H9 (cell line): ENCODE data around the gene KREMEN2. TPM values are rescaled to one million over a fixed set of nuclear protein-coding genes. Genes with fewer than 3 reads are reported as not detected.

Experiments
- DNase-seq: peaks from one replicate; pipeline ENCODE4 v3.0.0-alpha.2; 2017
- H2AFZ ChIP-seq: one replicate; pipeline ENCODE4 v1.6.1; 2013; ENCODE audit warnings: mild to moderate bottlenecking, low read length, control low read depth, moderate library complexity
- H2AK5ac ChIP-seq: 2 replicates; pipeline ENCODE4 v1.6.1; 2013; ENCODE audit warnings: low read length, control low read depth, mixed read lengths; ENCODE audit not compliant: insufficient read length
- H2BK120ac ChIP-seq: one replicate; pipeline ENCODE4 v1.6.1; 2013; ENCODE audit warnings: low read depth, mild to moderate bottlenecking, low read length, control low read depth, inconsistent platforms; ENCODE audit not compliant: poor library complexity, severe bottlenecking
- H2BK12ac ChIP-seq: 2 replicates; pipeline ENCODE4 v1.6.1; 2013; ENCODE audit warnings: low read length, control low read depth, mixed read lengths, low read depth; ENCODE audit not compliant: insufficient read length
- H2BK15ac ChIP-seq: 2 replicates; pipeline ENCODE4 v1.6.1; 2013; ENCODE audit warnings: low read depth, low read length, control low read depth
- H2BK20ac ChIP-seq: one replicate; pipeline ENCODE4 v1.6.1; 2013; ENCODE audit warnings: low read depth, mild to moderate bottlenecking, low read length, control low read depth, inconsistent platforms; ENCODE audit not compliant: poor library complexity, severe bottlenecking
- H2BK5ac ChIP-seq: 2 replicates; pipeline ENCODE4 v1.6.1; 2013; ENCODE audit warnings: low read length, control low read depth, mixed read lengths; ENCODE audit not compliant: insufficient read length
- H3K14ac ChIP-seq: 2 replicates; pipeline ENCODE4 v1.6.1; 2013; ENCODE audit warnings: low read length, control low read depth; ENCODE audit not compliant: insufficient read depth
- H3K18ac ChIP-seq: 2 replicates; pipeline ENCODE4 v1.6.1; 2013; ENCODE audit warnings: low read depth, mild to moderate bottlenecking, mixed read lengths, low read length, control low read depth; ENCODE audit not compliant: insufficient read length
- H3K23ac ChIP-seq: 2 replicates; pipeline ENCODE4 v1.6.1; 2013; ENCODE audit warnings: low read length, control low read depth, mixed read lengths, low read depth; ENCODE audit not compliant: insufficient read length
- H3K23me2 ChIP-seq: 2 replicates; pipeline ENCODE4 v1.6.1; 2013; ENCODE audit warnings: low read depth, mild to moderate bottlenecking, mixed read lengths, low read length, control low read depth; ENCODE audit not compliant: insufficient read length, poor library complexity, severe bottlenecking
- H3K27ac ChIP-seq: 2 replicates; pipeline ENCODE4 v1.5.1; 2013; ENCODE audit warnings: low read length, control low read depth, mixed read lengths, low read depth; ENCODE audit not compliant: insufficient read length
- H3K27me3 ChIP-seq: 2 replicates; pipeline ENCODE4 v1.6.1; 2013; ENCODE audit warnings: low read length, control low read depth, inconsistent platforms; ENCODE audit not compliant: insufficient read depth
- H3K4ac ChIP-seq: 2 replicates; pipeline ENCODE4 v1.6.1; 2013; ENCODE audit warnings: low read depth, mild to moderate bottlenecking, control low read depth, inconsistent platforms, low read length, moderate library complexity
- H3K4me1 ChIP-seq: 2 replicates; pipeline ENCODE4 v1.6.1; 2013; ENCODE audit warnings: low read length, control low read depth, inconsistent platforms; ENCODE audit not compliant: insufficient read depth
- H3K4me2 ChIP-seq: 2 replicates; pipeline ENCODE4 v1.6.1; 2013; ENCODE audit warnings: low read length, control low read depth, mixed read lengths; ENCODE audit not compliant: insufficient read length, insufficient read depth
- H3K56ac ChIP-seq: 2 replicates; pipeline ENCODE4 v1.6.1; 2013; ENCODE audit warnings: low read depth, mild to moderate bottlenecking, mixed read lengths, low read length, control low read depth; ENCODE audit not compliant: insufficient read length
- H3K79me1 ChIP-seq: 2 replicates; pipeline ENCODE4 v1.6.1; 2013; ENCODE audit warnings: low read depth, mild to moderate bottlenecking, moderate library complexity, low read length, control low read depth, inconsistent platforms; ENCODE audit not compliant: insufficient read depth, poor library complexity, severe bottlenecking
- H3K79me2 ChIP-seq: 2 replicates; pipeline ENCODE4 v1.6.1; 2013; ENCODE audit warnings: low read length, control low read depth, inconsistent platforms; ENCODE audit not compliant: insufficient read depth
- H3K9ac ChIP-seq: 2 replicates; pipeline ENCODE4 v1.6.1; 2013; ENCODE audit warnings: low read length, control low read depth, mixed read lengths; ENCODE audit not compliant: insufficient read length; ENCODE audit errors: extremely low read depth
- H3K9me3 ChIP-seq: one replicate; pipeline ENCODE4 v1.6.1; 2013; ENCODE audit warnings: low read depth, low read length, inconsistent platforms; ENCODE audit not compliant: control insufficient read depth
- H3T11ph ChIP-seq: one replicate; pipeline ENCODE4 v1.6.1; 2013; ENCODE audit warnings: mild to moderate bottlenecking, low read length, control low read depth, inconsistent platforms
- H4K20me1 ChIP-seq: one replicate; pipeline ENCODE4 v1.6.1; 2013; ENCODE audit not compliant: control insufficient read depth, insufficient read length, insufficient read depth
- H4K5ac ChIP-seq: 2 replicates; pipeline ENCODE4 v1.6.1; 2013; ENCODE audit warnings: low read depth, mild to moderate bottlenecking, mixed read lengths, low read length, control low read depth; ENCODE audit not compliant: insufficient read length
- H4K8ac ChIP-seq: replicated peaks from 2 replicates; pipeline ENCODE4 v1.6.1; 2013; ENCODE audit warnings: low read length, control low read depth, mixed read lengths, low read depth; ENCODE audit not compliant: insufficient read length
- H4K91ac ChIP-seq: 2 replicates; pipeline ENCODE4 v1.6.1; 2013; ENCODE audit warnings: low read depth, mild to moderate bottlenecking, moderate library complexity, mixed read lengths, low read length, control low read depth; ENCODE audit not compliant: insufficient read length
- H3K27ac Mint-ChIP-seq, 3 experiments: 2 replicates in 2 of 3; 3 replicates in 1 of 3; pipeline ENCODE4 v1.8.0; 2020 to 2021; ENCODE audit warnings: mixed read lengths in 3 of 3, mild to moderate bottlenecking in 1 of 3, moderate library complexity in 1 of 3
- H3K27me3 Mint-ChIP-seq: 2 replicates; pipeline ENCODE4 v1.8.0; 2021; ENCODE audit warnings: low read depth, mild to moderate bottlenecking, moderate library complexity, mixed read lengths
- H3K36me3 Mint-ChIP-seq, 3 experiments: 2 replicates in 2 of 3; 3 replicates in 1 of 3; pipeline ENCODE4 v1.8.0; 2020 to 2021; ENCODE audit warnings: low read depth in 3 of 3, mixed read lengths in 3 of 3; ENCODE audit not compliant: insufficient read depth in 1 of 3
- H3K4me1 Mint-ChIP-seq, 2 experiments: 2 replicates each; pipeline ENCODE4 v1.8.0; 2020; ENCODE audit warnings: mixed read lengths in 2 of 2
- H3K4me3 Mint-ChIP-seq, 2 experiments: 2 replicates in 1 of 2; 3 replicates in 1 of 2; pipeline ENCODE4 v1.8.0; 2020 to 2021; ENCODE audit warnings: mild to moderate bottlenecking in 2 of 2, mixed read lengths in 2 of 2, moderate library complexity in 1 of 2
- H3K9me3 Mint-ChIP-seq, 2 experiments: 2 replicates in 1 of 2; 3 replicates in 1 of 2; pipeline ENCODE4 v1.8.0; 2020; ENCODE audit warnings: mild to moderate bottlenecking in 2 of 2, mixed read lengths in 2 of 2, moderate library complexity in 1 of 2
- CTCF ChIP-seq: fragments of 200-600 bp; sonication (generic); conservative IDR thresholded peaks from 3 replicates; pipeline ENCODE4 v1.8.0; 2021; ENCODE audit warnings: antibody characterized with exemption, mild to moderate bottlenecking
- WGBS: extraction: QIAGEN DNeasy Blood & Tissue Kit; methylation state at CpG from one replicate; pipeline ENCODE4 v1.1.7; 2013; ENCODE audit warnings: missing lambda C conversion rate, low lambda C conversion rate, mixed read lengths; ENCODE audit not compliant: insufficient read length; ENCODE audit errors: extremely low coverage; 5-methylcytosine and 5-hydroxymethylcytosine counted together
- total RNA-seq: library from RNA; stranded (reverse); gene quantifications from 2 replicates; pipeline ENCODE4 v1.2.1, GENCODE V29; 2021

Gene KREMEN2
- total RNA-seq, 1 experiment from 2014 or later = 12.8 TPM

- no peak overlapping the region for H2BK15ac ChIP-seq
- H3K4me2 ChIP-seq = peak overlapping the region; percentile 45
- no peak overlapping the region for H3K56ac ChIP-seq
- H2BK12ac ChIP-seq = no peak overlapping the region
- no peak overlapping the region for H2AFZ ChIP-seq
- no peak overlapping the region for H3K27ac ChIP-seq
- H2BK5ac ChIP-seq = no peak overlapping the region
- H3K23ac ChIP-seq = no peak overlapping the region
- H4K91ac ChIP-seq = no peak overlapping the region
- H3K9ac ChIP-seq = no peak overlapping the region
- H3K27me3 Mint-ChIP-seq = peaks cover 6% of the 10 kb centered on the region
- H3K9me3 Mint-ChIP-seq = peaks cover 10 to 11% of the 10 kb centered on the region in 2 experiments
- H3K27me3 ChIP-seq = no peaks in the 10 kb centered on the region
- no peaks in the 10 kb centered on the region for H3K79me1 ChIP-seq
- DNase-seq = peak; percentile 86
- H3K4ac ChIP-seq = no peak overlapping the region
- H3K36me3 Mint-ChIP-seq = peaks cover 10 to 15% (median 14%) of the 10 kb centered on the region in 3 experiments
- H4K5ac ChIP-seq = no peak overlapping the region
- H3K9me3 ChIP-seq = no peaks in the 10 kb centered on the region
- H4K20me1 ChIP-seq = no peaks in the 10 kb centered on the region
- WGBS = no CpG with 5 or more reads among the region's 42 CpGs
- no peak overlapping the region for H2AK5ac ChIP-seq
- no peak overlapping the region for H4K8ac ChIP-seq
- 0 out of 7 replicates have a peak overlapping the region, but pooled peaks of 1 of the 3 experiments have one; percentile 70 for H3K27ac Mint-ChIP-seq
- no peaks in the 10 kb centered on the region for H3K79me2 ChIP-seq
- peaks cover 5% of the 10 kb centered on the region for H3K23me2 ChIP-seq
- no peaks in the 10 kb centered on the region for H3K4me1 ChIP-seq
- H3K4me3 Mint-ChIP-seq = peak overlapping the region; percentile 55 to 62; a peak in 4 of 5 replicates
- H3K18ac ChIP-seq = peak overlapping the region; percentile 79
- TF ChIP-seq CTCF = no peak
- H3T11ph ChIP-seq = no peak overlapping the region
- no peak overlapping the region for H2BK20ac ChIP-seq
- H2BK120ac ChIP-seq = no peak overlapping the region
- H3K14ac ChIP-seq = peak overlapping the region; percentile 92
- peaks cover 28 to 30% of the 10 kb centered on the region in 2 experiments for H3K4me1 Mint-ChIP-seq
Observed at GRCh38 chr16:2924901-2925755, 38.9 kb upstream of the KREMEN2 start.
